A549 (cell line): Measurements from ENCODE around the gene SPRR5. TPM values are rescaled to one million over a fixed set of nuclear protein-coding genes. Genes with fewer than 3 reads are reported as not detected.

Experiments used
- ATAC-seq, 2 experiments: fragments of 200-7000 bp in 1 of 2; fragments of >200 bp in 1 of 2; cut with Nextera tagmentation in 1 of 2; cut with Tn5 transposase in 1 of 2; 3 replicates each; pipeline versions ENCODE4 v1.8.0 to v1.9.1; 2018 to 2020; ENCODE audit warnings: mild to moderate bottlenecking in 1 of 2, moderate library complexity in 1 of 2
- CTCF ChIA-PET: fragments of 300-600 bp; sonication (Branson Sonifier 250); formaldehyde crosslinking; extraction: SDS; loops from one replicate; lab custom pipeline; 2021; ENCODE audit warnings: antibody characterized with exemption, inconsistent platforms; lab: Yijun Ruan, JAX
- POLR2A ChIA-PET: fragments of 350-600 bp; formaldehyde crosslinking; extraction: SDS; loops from one replicate; lab custom pipeline; 2021; ENCODE audit warnings: antibody characterized with exemption, inconsistent platforms; lab: Yijun Ruan, JAX
- DNase-seq, 2 experiments: peaks; one replicate each; pipeline versions ENCODE4 v3.0.0 to v3.0.0-alpha.2; 2011 to 2016; ENCODE audit warnings: low read depth in 1 of 2, low spot score in 1 of 2
- FAIRE-seq: peaks from 2 replicates; lab custom pipeline; 2011; peaks lifted over from hg19 to GRCh38; lab: Jason Lieb, UNC
- H3K27ac ChIP-seq, 2 experiments: fragments of >200 bp; sonication (Bioruptor Twin); formaldehyde crosslinking; 3 replicates each; pipeline ENCODE4 v1.5.1; 2016 to 2017
- H3K4me1 ChIP-seq: fragments of >200 bp; sonication (Bioruptor Twin); formaldehyde crosslinking; 3 replicates; pipeline ENCODE4 v1.6.1; 2016
- H3K4me2 ChIP-seq: fragments of >200 bp; sonication (Bioruptor Twin); formaldehyde crosslinking; 3 replicates; pipeline ENCODE4 v1.6.1; 2016
- H3K4me3 ChIP-seq: fragments of >200 bp; sonication (Bioruptor Twin); formaldehyde crosslinking; 3 replicates; pipeline ENCODE4 v1.5.1; 2016
- H3K9me3 ChIP-seq: fragments of >200 bp; sonication (Bioruptor Twin); formaldehyde crosslinking; 3 replicates; pipeline ENCODE4 v1.6.1; 2016
- CBX2 ChIP-seq: fragments of 200-600 bp; sonication (generic); IDR thresholded peaks from 2 replicates; pipeline ENCODE4 v1.6.1; 2016; ENCODE audit warnings: low read depth, mild to moderate bottlenecking, borderline replicate concordance
- CEBPB ChIP-seq, 2 experiments: fragments of >200 bp in 1 of 2; sonication (Bioruptor Twin) in 1 of 2; formaldehyde crosslinking in 1 of 2; IDR thresholded peaks; 2 replicates each; pipeline ENCODE4 v1.6.1; 2012 to 2016
- EHMT2 ChIP-seq: fragments of 200-600 bp; sonication (generic); IDR thresholded peaks from 2 replicates; pipeline ENCODE4 v1.6.1; 2016; ENCODE audit warnings: antibody characterized with exemption, low read depth, mild to moderate bottlenecking, moderate library complexity
- FOSL2 ChIP-seq, 2 experiments: fragments of 450-650 bp in 1 of 2; fragments of >200 bp in 1 of 2; sonication (Bioruptor Twin) in 1 of 2; formaldehyde crosslinking; IDR thresholded peaks; 2 replicates each; pipeline versions ENCODE4 v1.5.0 to v1.6.1; 2016 to 2020; ENCODE audit warnings: mild to moderate bottlenecking in 1 of 2, moderate library complexity in 1 of 2
- FOXS1 ChIP-seq: fragments of 250-450 bp; sonication (Bioruptor Pico); IDR thresholded peaks from 2 replicates; pipeline ENCODE4 v1.5.0; 2020; ENCODE audit warnings: mild to moderate bottlenecking, moderate library complexity
- HEYL ChIP-seq: fragments of 250-450 bp; sonication (Bioruptor Pico); IDR thresholded peaks from 2 replicates; pipeline ENCODE4 v1.8.0; 2021; ENCODE audit warnings: mild to moderate bottlenecking, moderate library complexity
- HOXA7 ChIP-seq: fragments of 250-450 bp; sonication (Bioruptor Pico); IDR thresholded peaks from 2 replicates; pipeline ENCODE4 v1.5.0; 2020; ENCODE audit warnings: mild to moderate bottlenecking, moderate library complexity
- HOXB13 ChIP-seq: fragments of 250-450 bp; sonication (Bioruptor Pico); IDR thresholded peaks from 2 replicates; pipeline ENCODE4 v1.5.0; 2020; ENCODE audit warnings: low read depth, mild to moderate bottlenecking, moderate library complexity
- HOXB5 ChIP-seq: fragments of 250-450 bp; sonication (Bioruptor Pico); IDR thresholded peaks from 2 replicates; pipeline ENCODE4 v1.5.0; 2020; ENCODE audit warnings: mild to moderate bottlenecking, moderate library complexity
- KDM5A ChIP-seq: fragments of 200-600 bp; sonication (generic); IDR thresholded peaks from 2 replicates; pipeline ENCODE4 v1.6.1; 2016; ENCODE audit warnings: antibody characterized with exemption, mild to moderate bottlenecking
- MAFK ChIP-seq: fragments of 450-650 bp; IDR thresholded peaks from 2 replicates; pipeline ENCODE4 v1.6.1; 2014; ENCODE audit not compliant: partially characterized antibody
- MYC ChIP-seq: IDR thresholded peaks from 2 replicates; pipeline ENCODE4 v1.6.1; 2012; ENCODE audit warnings: mild to moderate bottlenecking, inconsistent platforms, low read length, improper control_type of control experiment, borderline replicate concordance
- NFE2L2 ChIP-seq: fragments of 150-350 bp; conservative IDR thresholded peaks from 2 replicates; pipeline ENCODE4 v1.6.1; 2014; ENCODE audit warnings: low read length
- NPAS2 ChIP-seq: fragments of 250-450 bp; sonication (Bioruptor Pico); IDR thresholded peaks from 2 replicates; pipeline ENCODE4 v1.8.0; 2022; ENCODE audit warnings: mild to moderate bottlenecking, moderate library complexity, borderline replicate concordance
- NR3C1 ChIP-seq: fragments of >200 bp; sonication (Bioruptor Twin); formaldehyde crosslinking; IDR thresholded peaks from 3 replicates; pipeline ENCODE4 v1.6.1; 2017
- POLR2A ChIP-seq: IDR thresholded peaks from 2 replicates; pipeline ENCODE4 v1.6.1; 2012; ENCODE audit warnings: mild to moderate bottlenecking, low read length
- RARB ChIP-seq: fragments of 250-450 bp; sonication (Bioruptor Pico); IDR thresholded peaks from 2 replicates; pipeline ENCODE4 v1.8.0; 2021; ENCODE audit warnings: mild to moderate bottlenecking, moderate library complexity
- RFX5 ChIP-seq: fragments of 450-650 bp; IDR thresholded peaks from 2 replicates; pipeline ENCODE4 v1.7.1; 2014; ENCODE audit warnings: antibody characterized with exemption, mild to moderate bottlenecking, moderate library complexity
- SMC3 ChIP-seq: fragments of >200 bp; sonication (Bioruptor Twin); formaldehyde crosslinking; IDR thresholded peaks from 3 replicates; pipeline ENCODE4 v1.6.1; 2018; ENCODE audit warnings: inconsistent platforms
- ZSCAN20 ChIP-seq: fragments of 250-450 bp; sonication (Bioruptor Pico); IDR thresholded peaks from 2 replicates; pipeline ENCODE4 v1.8.0; 2022; ENCODE audit warnings: mild to moderate bottlenecking, moderate library complexity
- WGBS: methylation state at CpG from one replicate; pipeline ENCODE4 v1.1.6; 2017; ENCODE audit errors: missing lambda C conversion rate; 5-methylcytosine and 5-hydroxymethylcytosine counted together
- polyA plus RNA-seq, 4 experiments: library from polyadenylated mRNA; depleted of rRNA in 3 of 4; stranded (reverse); fragments of >200 nt; fragmentation: RNase III in 1 of 4; extraction: RNeasy Plus Mini Kit Qiagen cat#74134 plus additional on column Dnase treatment in 1 of 4; gene quantifications; 2 replicates in 3 of 4; 3 replicates in 1 of 4; pipeline ENCODE4 v1.2.3, GENCODE V29; 2011 to 2017
- TF ChIP-seq, protein P1 (sequence below): fragments of 250-450 bp; sonication (Bioruptor Pico); IDR thresholded peaks from 2 replicates; pipeline ENCODE4 v1.5.0; 2020; ENCODE audit warnings: low read depth, mild to moderate bottlenecking, moderate library complexity
- TF ChIP-seq, protein P2 (sequence below): IDR thresholded peaks from 2 replicates; pipeline ENCODE4 v1.6.1; 2012; ENCODE audit warnings: low read depth, borderline replicate concordance
- TF ChIP-seq, protein P3 (sequence below): fragments of >200 bp; sonication (Bioruptor Twin); formaldehyde crosslinking; IDR thresholded peaks from 2 replicates; pipeline ENCODE4 v1.6.1; 2016
- TF ChIP-seq, protein P4 (sequence below): fragments of 200-600 bp; sonication (generic); IDR thresholded peaks from 2 replicates; pipeline ENCODE4 v1.6.1; 2016; ENCODE audit warnings: antibody characterized with exemption, mild to moderate bottlenecking, moderate library complexity
- TF ChIP-seq, protein P5 (sequence below): fragments of >200 bp; sonication (Bioruptor Twin); formaldehyde crosslinking; IDR thresholded peaks from 3 replicates; pipeline ENCODE4 v1.6.1; 2016

Gene SPRR5
- polyA plus RNA-seq, 2 of the 4 experiments (the other 2 are of a cell fraction) = not detected

DNA sequence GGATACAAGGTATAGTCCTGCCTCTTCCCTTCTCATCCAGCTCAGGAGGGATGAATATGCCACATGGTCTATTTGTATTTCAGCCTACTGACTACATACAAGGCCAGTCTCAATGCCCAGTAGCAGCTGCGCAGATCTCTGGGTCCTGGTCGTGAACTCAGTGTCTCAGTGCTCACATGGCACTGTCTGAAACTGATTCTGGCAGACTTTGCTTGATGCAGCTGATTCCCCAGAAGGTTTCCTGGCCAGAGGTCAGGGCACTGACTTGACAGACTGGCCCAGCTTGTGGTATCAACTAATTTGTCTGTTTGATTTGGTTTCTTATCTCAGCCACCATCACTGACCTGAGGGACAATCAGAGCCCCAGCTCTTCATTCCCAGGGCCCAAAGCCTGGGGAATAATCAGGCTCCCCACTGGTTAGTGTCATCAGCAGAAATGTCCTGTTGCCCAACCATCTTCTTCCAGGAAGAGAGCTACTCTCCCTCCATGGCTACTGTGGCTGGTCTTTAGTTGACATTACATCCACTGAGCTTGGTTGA lies 15.9 kb downstream of the SPRR5 start:
- POLR2A ChIA-PET = no interaction called here

DNA sequence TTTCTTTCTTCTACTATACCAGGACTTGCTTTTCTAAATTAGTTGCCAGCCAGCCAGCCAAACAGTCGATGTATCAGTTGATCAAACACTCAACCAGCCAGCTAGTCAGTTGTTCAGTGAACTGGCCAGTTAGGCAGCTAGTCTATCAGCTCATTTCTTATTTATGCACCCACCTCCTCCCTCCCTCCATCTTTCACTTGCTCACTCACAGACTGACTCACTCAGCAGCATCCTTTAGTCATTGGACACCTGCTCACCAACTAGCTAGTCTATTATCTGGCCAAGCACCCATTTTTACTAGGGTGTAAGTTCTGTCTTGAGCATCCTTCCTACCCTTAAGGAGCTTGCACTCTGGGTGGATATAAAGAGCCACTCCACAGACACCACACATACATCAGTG lies 17.5 kb downstream of the SPRR5 start:
- no peaks in the 10 kb centered on the region for H3K4me1 ChIP-seq
- FAIRE-seq (no peak), ATAC-seq (no peak), DNase-seq (no peak)
- ChIA-PET CTCF (interaction anchor here (0.6 to 1.4 kb wide), 3 partner anchors 18 to 228 kb away, joined by 3 read pairs; no protein-coding TSS in a partner anchor), POLR2A (no interaction called here)
- no peak overlapping the region for H3K4me2 ChIP-seq
- no peak overlapping the region for H3K27ac ChIP-seq
- 0% methylated on average over 1 of the region's 1 CpG for WGBS
- no peak overlapping the region for H3K4me3 ChIP-seq
- TF ChIP-seq FOSL2 (IDR thresholded peaks at IDR 0.05) (no peak), FOSL2 (CRISPR knock-in tag; IDR thresholded peaks at IDR 0.05) (no peak), FOXS1 (CRISPR knock-in tag) (no peak), HOXB5 (CRISPR knock-in tag) (no peak), HOXA7 (no peak), MAFK (no peak), SMC3 (no peak), CBX2 (no peak), MYC (no peak), KDM5A (no peak)
- TF ChIP-seq, protein P1, sequence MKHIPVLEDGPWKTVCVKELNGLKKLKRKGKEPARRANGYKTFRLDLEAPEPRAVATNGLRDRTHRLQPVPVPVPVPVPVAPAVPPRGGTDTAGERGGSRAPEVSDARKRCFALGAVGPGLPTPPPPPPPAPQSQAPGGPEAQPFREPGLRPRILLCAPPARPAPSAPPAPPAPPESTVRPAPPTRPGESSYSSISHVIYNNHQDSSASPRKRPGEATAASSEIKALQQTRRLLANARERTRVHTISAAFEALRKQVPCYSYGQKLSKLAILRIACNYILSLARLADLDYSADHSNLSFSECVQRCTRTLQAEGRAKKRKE = no peak
- TF ChIP-seq, protein P2, sequence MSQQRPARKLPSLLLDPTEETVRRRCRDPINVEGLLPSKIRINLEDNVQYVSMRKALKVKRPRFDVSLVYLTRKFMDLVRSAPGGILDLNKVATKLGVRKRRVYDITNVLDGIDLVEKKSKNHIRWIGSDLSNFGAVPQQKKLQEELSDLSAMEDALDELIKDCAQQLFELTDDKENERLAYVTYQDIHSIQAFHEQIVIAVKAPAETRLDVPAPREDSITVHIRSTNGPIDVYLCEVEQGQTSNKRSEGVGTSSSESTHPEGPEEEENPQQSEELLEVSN = no peak
- TF ChIP-seq, protein P3, sequence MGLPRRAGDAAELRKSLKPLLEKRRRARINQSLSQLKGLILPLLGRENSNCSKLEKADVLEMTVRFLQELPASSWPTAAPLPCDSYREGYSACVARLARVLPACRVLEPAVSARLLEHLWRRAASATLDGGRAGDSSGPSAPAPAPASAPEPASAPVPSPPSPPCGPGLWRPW = no peak
- TF ChIP-seq, all 56 proteins: peak for 0
- H3K9me3 ChIP-seq = no peaks in the 10 kb centered on the region

More for the DNA sequence above, 15.9 kb downstream of the SPRR5 start:
- FAIRE-seq = no peak
- TF ChIP-seq NR3C1 (no peak), SMC3 (no peak), EHMT2 (no peak), RFX5 (no peak), CEBPB (IDR thresholded peaks at IDR 0.05) (no peak)
- TF ChIP-seq, protein P3 = no peak
- TF ChIP-seq, protein P2 = no peak
- 0% methylated on average over 2 of the region's 2 CpGs for WGBS
- CTCF ChIA-PET = no interaction called here
- no peak for DNase-seq
- H3K4me3 ChIP-seq = no peak overlapping the region
- H3K27ac ChIP-seq = no peak overlapping the region
- no peak for ATAC-seq
- H3K4me2 ChIP-seq = no peak overlapping the region
- H3K9me3 ChIP-seq = no peaks in the 10 kb centered on the region
- no peaks in the 10 kb centered on the region for H3K4me1 ChIP-seq

DNA sequence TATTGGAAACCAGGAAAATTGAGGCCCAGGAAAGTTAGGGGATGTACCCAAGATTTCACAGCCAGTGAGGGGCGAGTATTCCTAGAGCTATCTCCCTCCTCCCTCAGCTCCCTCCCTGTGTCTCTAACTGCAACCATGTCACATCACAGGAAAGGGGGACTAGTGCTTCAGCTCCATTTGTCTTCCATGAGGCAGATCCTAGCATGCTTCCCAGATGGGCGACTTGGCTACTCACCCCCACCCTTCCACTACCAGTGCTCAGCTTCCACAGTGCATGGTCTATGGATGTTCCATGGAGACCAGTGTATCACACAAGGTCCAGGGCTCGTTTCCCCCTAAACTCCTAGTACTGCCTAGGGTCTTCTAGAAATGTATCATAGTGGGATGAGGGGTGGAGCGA lies 18.8 kb downstream of the SPRR5 start:
- ChIA-PET CTCF (interaction anchor here (1.3 kb wide), 1 partner anchor 13 kb away, joined by 3 read pairs; no protein-coding TSS in a partner anchor), POLR2A (no interaction called here)
- DNase-seq (no peak), ATAC-seq (no peak), FAIRE-seq (no peak)
- H3K27ac ChIP-seq = no peak overlapping the region
- WGBS = 4% methylated on average over 4 of the region's 4 CpGs
- no peak overlapping the region for H3K4me2 ChIP-seq
- no peaks in the 10 kb centered on the region for H3K9me3 ChIP-seq
- no peaks in the 10 kb centered on the region for H3K4me1 ChIP-seq
- no peak overlapping the region for H3K4me3 ChIP-seq
- TF ChIP-seq MAFK (no peak), NPAS2 (CRISPR knock-in tag) (no peak), RARB (no peak), ZSCAN20 (CRISPR knock-in tag) (no peak), HOXB13 (CRISPR knock-in tag) (no peak), HEYL (CRISPR knock-in tag) (no peak), NFE2L2 (no peak), HOXA7 (no peak), POLR2A (no peak), SMC3 (no peak)
- TF ChIP-seq, protein P4, sequence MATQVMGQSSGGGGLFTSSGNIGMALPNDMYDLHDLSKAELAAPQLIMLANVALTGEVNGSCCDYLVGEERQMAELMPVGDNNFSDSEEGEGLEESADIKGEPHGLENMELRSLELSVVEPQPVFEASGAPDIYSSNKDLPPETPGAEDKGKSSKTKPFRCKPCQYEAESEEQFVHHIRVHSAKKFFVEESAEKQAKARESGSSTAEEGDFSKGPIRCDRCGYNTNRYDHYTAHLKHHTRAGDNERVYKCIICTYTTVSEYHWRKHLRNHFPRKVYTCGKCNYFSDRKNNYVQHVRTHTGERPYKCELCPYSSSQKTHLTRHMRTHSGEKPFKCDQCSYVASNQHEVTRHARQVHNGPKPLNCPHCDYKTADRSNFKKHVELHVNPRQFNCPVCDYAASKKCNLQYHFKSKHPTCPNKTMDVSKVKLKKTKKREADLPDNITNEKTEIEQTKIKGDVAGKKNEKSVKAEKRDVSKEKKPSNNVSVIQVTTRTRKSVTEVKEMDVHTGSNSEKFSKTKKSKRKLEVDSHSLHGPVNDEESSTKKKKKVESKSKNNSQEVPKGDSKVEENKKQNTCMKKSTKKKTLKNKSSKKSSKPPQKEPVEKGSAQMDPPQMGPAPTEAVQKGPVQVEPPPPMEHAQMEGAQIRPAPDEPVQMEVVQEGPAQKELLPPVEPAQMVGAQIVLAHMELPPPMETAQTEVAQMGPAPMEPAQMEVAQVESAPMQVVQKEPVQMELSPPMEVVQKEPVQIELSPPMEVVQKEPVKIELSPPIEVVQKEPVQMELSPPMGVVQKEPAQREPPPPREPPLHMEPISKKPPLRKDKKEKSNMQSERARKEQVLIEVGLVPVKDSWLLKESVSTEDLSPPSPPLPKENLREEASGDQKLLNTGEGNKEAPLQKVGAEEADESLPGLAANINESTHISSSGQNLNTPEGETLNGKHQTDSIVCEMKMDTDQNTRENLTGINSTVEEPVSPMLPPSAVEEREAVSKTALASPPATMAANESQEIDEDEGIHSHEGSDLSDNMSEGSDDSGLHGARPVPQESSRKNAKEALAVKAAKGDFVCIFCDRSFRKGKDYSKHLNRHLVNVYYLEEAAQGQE = no peak
- TF ChIP-seq, protein P5, sequence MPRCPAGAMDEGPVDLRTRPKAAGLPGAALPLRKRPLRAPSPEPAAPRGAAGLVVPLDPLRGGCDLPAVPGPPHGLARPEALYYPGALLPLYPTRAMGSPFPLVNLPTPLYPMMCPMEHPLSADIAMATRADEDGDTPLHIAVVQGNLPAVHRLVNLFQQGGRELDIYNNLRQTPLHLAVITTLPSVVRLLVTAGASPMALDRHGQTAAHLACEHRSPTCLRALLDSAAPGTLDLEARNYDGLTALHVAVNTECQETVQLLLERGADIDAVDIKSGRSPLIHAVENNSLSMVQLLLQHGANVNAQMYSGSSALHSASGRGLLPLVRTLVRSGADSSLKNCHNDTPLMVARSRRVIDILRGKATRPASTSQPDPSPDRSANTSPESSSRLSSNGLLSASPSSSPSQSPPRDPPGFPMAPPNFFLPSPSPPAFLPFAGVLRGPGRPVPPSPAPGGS = no peak
- TF ChIP-seq, protein P2 = no peak
